Measurements from ENCODE around the gene ZSWIM6. TPM values are rescaled to one million over a fixed set of nuclear protein-coding genes. Genes with fewer than 3 reads are reported as not detected.

The ZSWIM6 gene
- total and polyA plus RNA-seq, 8 donors, result 2.9 to 39.3 (median 15.4) TPM

- intact Hi-C loops (cut with DNase I; ENCODE audit: low total_unique reads), result no loop called here
- no peak for TF ChIP-seq POLR2AphosphoS5 (IDR thresholded peaks at IDR 0.05)
- H3K36me3 ChIP-seq, result no peaks in the 10 kb centered on the region
- no peaks in the 10 kb centered on the region for H3K27me3 ChIP-seq
- no peaks in the 10 kb centered on the region for H3K9me3 ChIP-seq
- peaks cover 13 to 74% (median 39%) of the 10 kb centered on the region in 4 donors for H3K4me1 ChIP-seq
- 61 to 92% (median 73%) methylated on average over 1 of the region's 1 CpG for WGBS, 5 donors
- no peak for DNase-seq
- no peak overlapping the region for H3K4me3 ChIP-seq
- H3K27ac ChIP-seq, result no peak overlapping the region
Measured at GRCh38 chr5:61353293-61353692, 21.2 kb downstream of the ZSWIM6 start.

GRCh38 chr5:61354199-61354598, 22.1 kb downstream of the ZSWIM6 start:
- Histone ChIP-seq H3K27ac (no peak overlapping the region), H3K27me3 (no peaks in the 10 kb centered on the region), H3K36me3 (no peaks in the 10 kb centered on the region), H3K4me1 (peaks cover 13 to 65% (median 39%) of the 10 kb centered on the region in 4 donors), H3K9me3 (no peaks in the 10 kb centered on the region), H3K4me3 (no peak overlapping the region)
- TF ChIP-seq POLR2AphosphoS5 (IDR thresholded peaks at IDR 0.05) (no peak), EP300 (IDR thresholded peaks at IDR 0.05) (no peak), POLR2A (IDR thresholded peaks at IDR 0.05) (no peak), CTCF (IDR thresholded peaks at IDR 0.05) (no peak)
- 89 to 94% (median 91%) methylated on average over 2 of the region's 2 CpGs for WGBS, 5 donors
- no peak for DNase-seq
- intact Hi-C loops (cut with DNase I; ENCODE audit: low total_unique reads), result no loop called here

GRCh38 chr5:61357745-61358144, 25.7 kb downstream of the ZSWIM6 start:
- H3K4me3 ChIP-seq, result no peak overlapping the region
- no peaks in the 10 kb centered on the region for H3K27me3 ChIP-seq
- H3K27ac ChIP-seq, result no peak overlapping the region
- intact Hi-C loops (cut with DNase I; ENCODE audit: low total_unique reads), result no loop called here
- H3K4me1 ChIP-seq, result peaks cover 5 to 54% (median 29%) of the 10 kb centered on the region in 4 donors
- no peaks in the 10 kb centered on the region for H3K9me3 ChIP-seq
- WGBS, 5 donors, result 51 to 60% (median 54%) methylated on average over 2 of the region's 2 CpGs
- DNase-seq, result no peak
- no peak for TF ChIP-seq POLR2AphosphoS5 (IDR thresholded peaks at IDR 0.05)
- TF ChIP-seq POLR2A (IDR thresholded peaks at IDR 0.05), result no peak
- no peak for TF ChIP-seq CTCF (IDR thresholded peaks at IDR 0.05)
- no peak for TF ChIP-seq EP300 (IDR thresholded peaks at IDR 0.05)
- H3K36me3 ChIP-seq, result peaks cover 0 to 4% (median 0%) of the 10 kb centered on the region in 4 donors

GRCh38 chr5:61362796-61363368, 30.8 kb downstream of the ZSWIM6 start:
- Histone ChIP-seq H3K27ac (no peak overlapping the region), H3K9me3 (no peaks in the 10 kb centered on the region), H3K36me3 (peaks cover 0 to 4% (median 0%) of the 10 kb centered on the region in 4 donors), H3K4me3 (no peak overlapping the region), H3K27me3 (no peaks in the 10 kb centered on the region), H3K4me1 (peaks cover 0 to 50% (median 19%) of the 10 kb centered on the region in 4 donors)
- WGBS, 5 donors, result 77 to 93% (median 90%) methylated on average over 2 of the region's 2 CpGs
- TF ChIP-seq POLR2AphosphoS5 (IDR thresholded peaks at IDR 0.05) (no peak), CTCF (IDR thresholded peaks at IDR 0.05) (no peak)
- peak in 1 of 2 donors; percentile 16 for DNase-seq
- intact Hi-C loops (cut with DNase I; ENCODE audit: low total_unique reads), result no loop called here

GRCh38 chr5:61363401-61364114, 31.5 kb downstream of the ZSWIM6 start:
- intact Hi-C loops (cut with DNase I; ENCODE audit: low total_unique reads), result no loop called here
- H3K9me3 ChIP-seq, result no peaks in the 10 kb centered on the region
- H3K27me3 ChIP-seq, result no peaks in the 10 kb centered on the region
- H3K4me1 ChIP-seq, result peaks cover 0 to 50% (median 23%) of the 10 kb centered on the region in 4 donors
- DNase-seq, result no peak
- TF ChIP-seq POLR2AphosphoS5 (IDR thresholded peaks at IDR 0.05) (no peak), EP300 (IDR thresholded peaks at IDR 0.05) (no peak), CTCF (IDR thresholded peaks at IDR 0.05) (no peak), POLR2A (IDR thresholded peaks at IDR 0.05) (no peak)
- peaks cover 0 to 4% (median 0%) of the 10 kb centered on the region in 4 donors for H3K36me3 ChIP-seq
- 85 to 93% (median 88%) methylated on average over 3 of the region's 3 CpGs for WGBS, 5 donors
- H3K4me3 ChIP-seq, result no peak overlapping the region
- no peak overlapping the region for H3K27ac ChIP-seq

Measured in stomach (tissue), 9 donors.